ENCODE results near the gene GPC5.
"Not testable (repeated sequence)": the region's sequence is repeated elsewhere in the genome, so short reads cannot be mapped to it uniquely, and the experiment has no call there.

The GPC5 gene

GRCh38 chr13:91773591-91774227, 375.3 kb downstream of the GPC5 start:
- no peak for DNase-seq (ENCODE audit: low read depth in 2 of 2)

GRCh38 chr13:91774397-91774796, 376.0 kb downstream of the GPC5 start:
- no peak for DNase-seq (ENCODE audit: low read depth in 2 of 2)

- no peak for DNase-seq (ENCODE audit: low read depth in 2 of 2)
Measured at GRCh38 chr13:91776611-91777193, 378.3 kb downstream of the GPC5 start.

- DNase-seq (ENCODE audit: low read depth in 2 of 2), result no peak
Measured at GRCh38 chr13:91778123-91778522, 379.7 kb downstream of the GPC5 start.

GRCh38 chr13:91781982-91782691, 383.7 kb downstream of the GPC5 start:
- not testable (repeated sequence) for DNase-seq (ENCODE audit: low read depth in 2 of 2)

GRCh38 chr13:91785431-91786119, 387.2 kb downstream of the GPC5 start:
- DNase-seq (ENCODE audit: low read depth in 2 of 2), result no peak

- no peak for DNase-seq (ENCODE audit: low read depth in 2 of 2)
Measured at GRCh38 chr13:91792054-91792453, 393.6 kb downstream of the GPC5 start.

- no peak for DNase-seq (ENCODE audit: low read depth in 2 of 2)
Measured at GRCh38 chr13:91797567-91797966, 399.1 kb downstream of the GPC5 start.

- DNase-seq (ENCODE audit: low read depth in 2 of 2), result not testable (repeated sequence)
Measured at GRCh38 chr13:91798338-91798737, 399.9 kb downstream of the GPC5 start.

- DNase-seq (ENCODE audit: low read depth in 2 of 2), result not testable (repeated sequence)
Measured at GRCh38 chr13:91801772-91802171, 403.4 kb downstream of the GPC5 start.

- no peak for DNase-seq (ENCODE audit: low read depth in 2 of 2)
Measured at GRCh38 chr13:91802957-91803356, 404.5 kb downstream of the GPC5 start.

- DNase-seq (ENCODE audit: low read depth in 2 of 2), result no peak
Measured at GRCh38 chr13:91804724-91805123, 406.3 kb downstream of the GPC5 start.

- DNase-seq (ENCODE audit: low read depth in 2 of 2), result no peak
Measured at GRCh38 chr13:91805605-91806004, 407.2 kb downstream of the GPC5 start.

- DNase-seq (ENCODE audit: low read depth in 2 of 2), result no peak
Measured at GRCh38 chr13:91809161-91809560, 410.7 kb downstream of the GPC5 start.

- no peak for DNase-seq (ENCODE audit: low read depth in 2 of 2)
Measured at GRCh38 chr13:91813253-91813652, 414.8 kb downstream of the GPC5 start.

GRCh38 chr13:91816263-91816807, 417.9 kb downstream of the GPC5 start:
- DNase-seq (ENCODE audit: low read depth in 2 of 2), result no peak

- DNase-seq (ENCODE audit: low read depth in 2 of 2), result no peak
Measured at GRCh38 chr13:91817250-91817649, 418.8 kb downstream of the GPC5 start.

GRCh38 chr13:91824416-91824815, 426.0 kb downstream of the GPC5 start:
- DNase-seq (ENCODE audit: low read depth in 2 of 2), result no peak

- DNase-seq (ENCODE audit: low read depth in 2 of 2), result no peak
Measured at GRCh38 chr13:91825516-91825915, 427.1 kb downstream of the GPC5 start.

- no peak for DNase-seq (ENCODE audit: low read depth in 2 of 2)
Measured at GRCh38 chr13:91836553-91836952, 438.1 kb downstream of the GPC5 start.

GRCh38 chr13:91845612-91846011, 447.2 kb downstream of the GPC5 start:
- no peak for DNase-seq (ENCODE audit: low read depth in 2 of 2)

- no peak for DNase-seq (ENCODE audit: low read depth in 2 of 2)
Measured at GRCh38 chr13:91863699-91864098, 465.3 kb downstream of the GPC5 start.
